Spinal cord (tissue), 10 donors: ENCODE data around the gene CDNF. TPM values are rescaled to one million over a fixed set of nuclear protein-coding genes. Genes with fewer than 3 reads are reported as not detected.
"Not testable (repeated sequence)": the region's sequence is repeated elsewhere in the genome, so short reads cannot be mapped to it uniquely, and the experiment has no call there.

Experiments
- DNase-seq, 6 donors: peaks; one replicate each; pipeline versions ENCODE4 v3.0.0 to v3.0.0-alpha.2; 2013 to 2015; ENCODE audit warnings: low spot score in 6 of 6, low read depth in 4 of 6
- H3K27ac ChIP-seq: one replicate; pipeline ENCODE4 v1.5.1; 2013; ENCODE audit warnings: low read depth, low read length, control low read depth
- H3K27me3 ChIP-seq: one replicate; pipeline ENCODE4 v1.6.1; 2013; ENCODE audit warnings: low read length; ENCODE audit not compliant: control insufficient read depth, insufficient read depth
- H3K36me3 ChIP-seq: one replicate; pipeline ENCODE4 v1.6.1; 2013; ENCODE audit warnings: low read length; ENCODE audit not compliant: control insufficient read depth, insufficient read depth
- H3K4me1 ChIP-seq: one replicate; pipeline ENCODE4 v1.6.1; 2013; ENCODE audit warnings: low read length; ENCODE audit not compliant: control insufficient read depth, insufficient read depth
- H3K4me3 ChIP-seq: one replicate; pipeline ENCODE4 v1.5.1; 2013; ENCODE audit warnings: low read depth, low read length, control low read depth
- H3K9me3 ChIP-seq: one replicate; pipeline ENCODE4 v1.6.1; 2013; ENCODE audit warnings: low read length; ENCODE audit not compliant: control insufficient read depth, insufficient read depth
- WGBS: methylation state at CpG from one replicate; pipeline ENCODE4 v1.1.5; 2013; ENCODE audit warnings: missing lambda C conversion rate; ENCODE audit not compliant: insufficient coverage; 5-methylcytosine and 5-hydroxymethylcytosine counted together
- polyA plus RNA-seq, 2 donors: library from polyadenylated mRNA; unstranded; fragments of 120-200 nt; gene quantifications; one replicate each; pipeline ENCODE4 v1.2.1, GENCODE V29; 2013; ENCODE audit not compliant: insufficient read length in 2 of 2
- total RNA-seq, 2 donors: library from RNA; depleted of rRNA in 1 of 2; stranded (reverse); fragments of 120-200 nt in 1 of 2; fragments of >200 nt in 1 of 2; gene quantifications; one replicate each; pipeline versions ENCODE4 v1.2.3 to v1.2.4, GENCODE V29; 2013 to 2014
- donor health status: healthy.

CDNF gene
- total and polyA plus RNA-seq, 4 donors: 0.50 to 2.9 (median 1.7) TPM

GRCh38 chr10:14822879-14823755, 14.7 kb downstream of the CDNF start:
- peak in 3 of 6 donors; percentile 28 to 79 (median 64) for DNase-seq
- Histone ChIP-seq H3K9me3 (no peaks in the 10 kb centered on the region), H3K4me3 (no peak overlapping the region), H3K36me3 (no peaks in the 10 kb centered on the region), H3K27ac (no peak overlapping the region), H3K27me3 (no peaks in the 10 kb centered on the region), H3K4me1 (no peaks in the 10 kb centered on the region)
- no CpG with 5 or more reads among the region's 3 CpGs for WGBS

- no peaks in the 10 kb centered on the region for H3K27me3 ChIP-seq
- H3K4me1 ChIP-seq: no peaks in the 10 kb centered on the region
- H3K27ac ChIP-seq: no peak overlapping the region
- H3K36me3 ChIP-seq: no peaks in the 10 kb centered on the region
- no peaks in the 10 kb centered on the region for H3K9me3 ChIP-seq
- 100% methylated on average over 1 of the region's 6 CpGs for whole genome bisulfite sequencing
- no peak overlapping the region for H3K4me3 ChIP-seq
- no peak for DNase-seq
These were observed 16.0 kb downstream of the CDNF start for GRCh38 chr10:14821635-14822375.

- Histone ChIP-seq H3K27ac (no peak overlapping the region), H3K9me3 (no peaks in the 10 kb centered on the region), H3K4me1 (no peaks in the 10 kb centered on the region), H3K27me3 (no peaks in the 10 kb centered on the region), H3K4me3 (no peak overlapping the region), H3K36me3 (no peaks in the 10 kb centered on the region)
- WGBS: 93% methylated on average over 2 of the region's 5 CpGs
- no peak for DNase-seq
These were observed 17.1 kb downstream of the CDNF start for GRCh38 chr10:14820775-14821154.

DNA sequence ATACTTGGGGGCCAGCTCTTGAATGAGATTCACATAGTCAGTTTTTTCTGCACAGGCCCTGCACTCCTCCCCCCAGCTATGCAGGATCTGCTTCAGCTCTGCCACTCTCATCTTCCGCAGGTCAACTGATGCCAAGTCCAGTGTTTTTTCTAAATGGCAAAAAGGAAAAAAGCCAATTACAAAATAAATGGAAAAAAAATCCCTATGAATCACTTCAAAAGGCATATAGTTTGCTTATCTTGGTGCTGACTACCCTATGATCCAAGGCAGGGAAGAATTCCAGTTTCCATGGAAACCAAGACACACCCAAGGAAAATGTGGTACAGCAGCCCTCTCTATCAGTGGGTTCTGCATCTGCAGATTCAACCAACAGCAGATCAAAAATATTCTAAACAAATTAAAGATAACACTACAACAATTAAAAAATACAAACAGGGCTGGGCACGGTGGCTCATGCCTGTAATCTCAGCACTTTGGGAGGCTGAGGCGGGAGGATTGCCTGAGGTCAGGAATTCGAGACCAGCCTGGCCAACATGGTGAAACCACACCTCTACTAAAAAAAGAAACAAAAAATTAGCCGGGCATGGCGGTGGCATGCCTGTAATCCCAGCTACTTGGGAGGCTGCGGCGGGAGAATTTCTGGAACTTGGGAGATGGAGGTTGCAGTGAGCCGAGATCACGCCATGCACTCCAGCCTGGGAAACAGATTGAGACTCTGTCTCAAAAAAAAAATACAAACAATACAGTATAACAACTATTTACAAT, 17.6 kb downstream of the CDNF start:
- DNase-seq: peak in 2 of 6 donors; percentile 63 to 74
- Histone ChIP-seq H3K9me3 (no peaks in the 10 kb centered on the region), H3K36me3 (no peaks in the 10 kb centered on the region), H3K27ac (no peak overlapping the region), H3K4me3 (no peak overlapping the region), H3K27me3 (no peaks in the 10 kb centered on the region), H3K4me1 (no peaks in the 10 kb centered on the region)
- WGBS: 100% methylated on average over 2 of the region's 10 CpGs

DNA sequence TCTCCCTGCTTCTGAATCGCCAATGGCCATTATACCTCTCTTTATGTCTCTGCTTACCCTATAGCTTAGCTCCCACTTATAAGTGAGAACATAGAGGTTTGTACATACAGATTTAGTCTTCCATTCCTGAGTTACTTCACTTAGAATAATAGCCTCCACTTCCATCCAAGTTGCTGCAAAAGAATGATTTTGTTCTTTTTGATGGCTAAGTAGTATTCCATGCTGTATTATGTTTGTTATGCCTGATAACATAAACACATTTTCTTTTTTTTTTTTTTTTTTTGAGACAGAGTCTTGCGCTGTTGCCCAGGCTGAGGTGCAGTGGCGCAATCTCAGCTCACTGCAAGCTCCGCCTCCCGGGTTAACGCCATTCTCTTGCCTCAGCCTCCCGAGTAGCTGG, 21.1 kb downstream of the CDNF start:
- not testable (repeated sequence) for H3K9me3 ChIP-seq, H3K36me3 ChIP-seq, H3K4me1 ChIP-seq, H3K27ac ChIP-seq, H3K27me3 ChIP-seq, H3K4me3 ChIP-seq, DNase-seq
- WGBS: no CpG with 5 or more reads among the region's 7 CpGs

- Histone ChIP-seq H3K27ac (no peak overlapping the region), H3K4me3 (no peak overlapping the region), H3K9me3 (no peaks in the 10 kb centered on the region), H3K27me3 (no peaks in the 10 kb centered on the region), H3K36me3 (no peaks in the 10 kb centered on the region), H3K4me1 (no peaks in the 10 kb centered on the region)
- WGBS: 60% methylated on average over 1 of the region's 6 CpGs
- DNase-seq: no peak
These were observed 22.2 kb downstream of the CDNF start for GRCh38 chr10:14815681-14816080.

DNA sequence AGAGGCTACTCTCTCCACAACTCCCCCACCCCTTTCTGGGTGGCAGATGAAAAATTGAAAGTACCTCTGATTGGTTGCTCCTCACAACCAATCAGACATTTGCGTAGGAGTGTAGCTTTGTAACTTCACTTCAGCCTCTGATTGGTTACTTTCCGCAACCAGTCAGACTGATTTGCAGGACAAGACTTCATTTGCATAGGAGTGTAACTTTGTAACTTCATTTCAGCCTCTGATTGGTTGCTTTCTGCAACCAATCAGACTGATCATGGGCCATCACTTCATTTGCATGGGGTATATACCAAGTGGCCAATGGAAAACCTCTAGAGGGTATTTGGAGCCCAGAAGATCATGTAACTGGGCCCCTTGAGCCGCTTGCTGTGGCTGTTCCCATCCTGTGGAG, 25.6 kb downstream of the CDNF start:
- Histone ChIP-seq H3K36me3 (no peaks in the 10 kb centered on the region), H3K27me3 (no peaks in the 10 kb centered on the region), H3K27ac (no peak overlapping the region), H3K9me3 (no peaks in the 10 kb centered on the region), H3K4me3 (no peak overlapping the region), H3K4me1 (no peaks in the 10 kb centered on the region)
- 100% methylated on average over 2 of the region's 3 CpGs for WGBS
- DNase-seq: no peak

- Histone ChIP-seq H3K36me3 (no peaks in the 10 kb centered on the region), H3K4me3 (no peak overlapping the region), H3K4me1 (no peaks in the 10 kb centered on the region), H3K27me3 (no peaks in the 10 kb centered on the region), H3K27ac (no peak overlapping the region), H3K9me3 (no peaks in the 10 kb centered on the region)
- peak in 1 of 6 donors; percentile 3 for DNase-seq
- 70% methylated on average over 7 of the region's 9 CpGs for WGBS
These were observed 26.6 kb downstream of the CDNF start for GRCh38 chr10:14810969-14811953.

GRCh38 chr10:14806318-14806717, 31.5 kb downstream of the CDNF start:
- Histone ChIP-seq H3K9me3 (no peaks in the 10 kb centered on the region), H3K27ac (no peak overlapping the region), H3K27me3 (no peaks in the 10 kb centered on the region), H3K36me3 (no peaks in the 10 kb centered on the region), H3K4me3 (no peak overlapping the region), H3K4me1 (no peaks in the 10 kb centered on the region)
- DNase-seq: no peak
- no CpG with 5 or more reads among the region's 3 CpGs for WGBS
